ENCODE data around the gene POLR2H.

The POLR2H gene

DNA sequence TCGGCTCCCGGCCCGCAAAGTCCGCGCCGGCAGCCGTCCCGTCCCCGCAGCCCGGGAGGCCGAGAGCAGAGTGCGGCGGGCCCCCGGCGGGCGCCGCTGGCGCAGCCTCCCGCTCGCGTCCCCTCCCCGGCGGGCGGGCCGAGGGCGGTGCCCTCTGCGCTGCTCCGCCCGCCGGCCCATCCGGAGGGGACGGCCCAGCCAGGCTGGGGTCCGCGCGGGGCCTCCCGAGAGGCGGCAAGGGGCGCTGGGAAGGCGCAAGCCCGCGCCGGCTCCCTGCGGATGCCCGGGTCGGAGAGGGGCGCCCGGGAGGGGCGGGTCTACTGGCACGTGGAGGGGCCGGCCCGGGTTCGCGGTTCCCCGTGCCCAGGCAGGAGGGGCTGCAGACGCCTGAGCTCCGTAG lies at the start of gene POLR2H, which contains the start of gene CLCN2:
Gene POLR2H (plus strand): TSS at position 179 of the 400 bp plus-strand sequence. CDS start 1,783 bp downstream, outside the sequence.
Gene CLCN2 (minus strand): TSS at position 74 of the 400 bp plus-strand sequence. CDS start 126 bp downstream, outside the sequence.
- Mint-ChIP-seq H3K4me3 (peak within 1 kb of the TSS; percentile 91), H3K4me1 (peaks cover 28% of the 10 kb centered on the region), H3K36me3 (peaks cover 44% of the 10 kb centered on the region), H3K9me3 (no peaks in the 10 kb centered on the region), H3K27ac (peak within 1 kb of the TSS; percentile 93)
- ATAC-seq (peak; percentile 58), DNase-seq (ENCODE audit: low spot score in 2 of 2) (peak in 1 of 2 donors; percentile 51)

DNA sequence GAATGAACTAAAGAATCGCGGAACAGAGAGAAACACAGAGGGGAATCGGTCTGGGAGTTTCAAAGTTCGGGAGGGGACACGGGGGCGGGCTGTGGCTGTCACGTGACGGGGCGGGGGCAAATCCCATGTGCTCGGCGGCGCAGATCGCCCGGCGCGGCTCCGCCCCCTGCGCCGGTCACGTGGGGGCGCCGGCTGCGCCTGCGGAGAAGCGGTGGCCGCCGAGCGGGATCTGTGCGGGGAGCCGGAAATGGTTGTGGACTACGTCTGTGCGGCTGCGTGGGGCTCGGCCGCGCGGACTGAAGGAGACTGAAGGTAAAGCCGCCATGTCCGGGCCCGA lies 47.2 kb upstream of the POLR2H start, which contains the start of gene EIF4G1:
Gene EIF4G1 (plus strand): TSS at position 244 of the 337 bp plus-strand sequence. CDS start 1,191 bp downstream, outside the sequence.
- Mint-ChIP-seq H3K9me3 (no peaks in the 10 kb centered on the region), H3K4me3 (peak within 1 kb of the TSS; percentile 67), H3K36me3 (peaks cover 53% of the 10 kb centered on the region), H3K27ac (peak within 1 kb of the TSS; percentile 89), H3K4me1 (peaks cover 32% of the 10 kb centered on the region)
- ATAC-seq (peak; percentile 89), DNase-seq (ENCODE audit: low spot score in 2 of 2) (peak; percentile 88 to 94)

DNA sequence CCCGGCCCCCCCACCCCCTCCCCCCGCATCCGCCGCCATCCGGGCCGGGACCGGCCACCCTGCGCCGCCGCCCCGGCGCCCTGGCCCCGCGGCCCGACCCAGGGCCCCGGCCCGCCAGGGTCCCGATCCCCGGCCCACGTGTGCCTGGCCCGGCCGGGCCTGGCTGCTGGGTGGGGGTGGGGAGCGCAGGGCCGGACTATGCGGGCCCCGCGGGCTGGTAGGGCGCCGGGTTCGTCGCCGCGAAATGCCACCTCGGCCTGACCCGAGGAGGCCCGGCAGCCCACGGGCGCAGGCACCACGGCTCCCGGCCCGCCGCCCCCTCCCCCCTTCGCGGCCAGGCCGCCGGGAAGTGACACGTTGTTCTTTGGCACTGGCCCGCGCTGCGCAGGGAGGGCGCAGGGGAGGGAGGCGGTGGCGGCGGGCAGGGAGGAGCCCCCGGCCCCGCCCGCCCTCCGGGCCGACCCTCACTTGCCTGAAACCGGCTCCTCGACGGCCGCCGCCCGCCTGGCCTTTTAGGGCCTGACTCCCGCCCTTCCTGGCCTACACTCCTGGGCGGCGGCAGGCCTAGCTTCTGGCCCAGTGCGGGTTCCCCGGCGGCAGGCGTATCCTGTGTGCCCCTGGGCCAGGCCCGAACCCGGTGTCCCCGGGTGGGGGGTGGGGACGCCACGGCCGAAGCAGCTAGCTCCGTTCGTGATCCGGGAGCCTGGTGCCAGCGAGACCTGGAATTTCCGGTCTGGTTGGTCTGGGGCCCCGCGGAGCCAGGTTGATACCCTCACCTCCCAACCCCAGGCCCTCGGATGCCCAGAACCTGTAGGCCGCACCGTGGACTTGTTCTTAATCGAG lies 46.6 kb upstream of the POLR2H start:
- Mint-ChIP-seq H3K9me3 (no peaks in the 10 kb centered on the region), H3K27ac (peak overlapping the region; percentile 89), H3K36me3 (peaks cover 55% of the 10 kb centered on the region), H3K4me3 (peak overlapping the region; percentile 67), H3K4me1 (peaks cover 38% of the 10 kb centered on the region)
- ATAC-seq (peak; percentile 67), DNase-seq (ENCODE audit: low spot score in 2 of 2) (peak; percentile 43 to 77)

DNA sequence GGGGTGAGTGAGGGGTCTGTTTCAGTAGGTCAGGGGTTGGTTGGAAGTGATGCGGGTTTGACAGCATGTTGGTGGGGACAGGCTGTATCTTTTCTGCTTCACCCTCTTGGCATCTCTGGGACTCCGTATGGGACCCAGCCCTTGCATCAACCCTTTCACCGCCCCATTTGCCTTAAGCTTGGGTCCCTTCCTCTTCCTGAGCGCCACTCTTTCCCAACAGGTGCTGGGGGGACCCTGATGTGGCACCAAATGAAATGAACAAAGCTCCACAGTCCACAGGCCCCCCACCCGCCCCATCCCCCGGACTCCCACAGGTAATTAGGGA lies 46.0 kb upstream of the POLR2H start:
- Mint-ChIP-seq H3K36me3 (peaks cover 61% of the 10 kb centered on the region), H3K27ac (peak overlapping the region; percentile 77), H3K4me1 (peaks cover 38% of the 10 kb centered on the region), H3K9me3 (no peaks in the 10 kb centered on the region), H3K4me3 (peak overlapping the region; percentile 67)
- DNase-seq (ENCODE audit: low spot score in 2 of 2) (no peak), ATAC-seq (peak; percentile 1)

DNA sequence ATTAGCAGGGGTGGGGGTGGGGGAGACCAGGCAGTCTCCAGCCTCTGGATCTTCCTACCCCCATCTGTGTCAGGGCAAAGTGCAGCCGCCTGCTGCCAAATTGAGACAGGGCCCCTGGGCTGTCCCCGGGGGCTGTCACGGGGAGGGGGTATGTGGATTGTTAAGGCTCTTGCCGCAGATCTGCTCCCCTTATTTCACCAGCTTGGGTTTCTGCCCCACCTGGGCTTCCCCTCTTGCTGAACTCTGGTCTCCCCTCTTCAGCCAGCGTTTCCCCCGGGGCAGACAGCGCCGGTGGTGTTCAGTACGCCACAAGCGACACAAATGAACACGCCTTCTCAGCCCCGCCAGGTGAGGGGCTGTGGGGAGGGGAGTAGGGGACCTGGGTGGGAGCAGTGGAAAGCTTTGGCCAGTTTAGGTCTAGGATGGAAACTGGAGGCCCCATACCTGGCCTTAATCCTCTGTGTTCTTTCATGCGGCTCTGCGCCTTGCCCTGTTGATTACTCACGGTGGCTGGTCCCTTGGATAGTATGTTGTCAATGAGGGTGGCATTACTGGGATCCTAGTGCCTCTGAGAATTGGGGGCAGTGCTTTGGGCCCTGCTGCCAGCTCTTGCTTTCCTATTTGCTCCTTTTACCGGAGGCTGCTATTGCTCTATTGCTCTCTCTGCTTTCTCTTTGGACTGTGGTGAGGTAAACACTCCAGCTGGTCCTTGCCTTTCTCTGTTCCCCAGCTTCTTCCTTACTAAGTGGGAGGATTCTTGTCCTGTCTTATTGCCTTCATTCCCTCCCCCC lies 45.4 kb upstream of the POLR2H start:
- no peaks in the 10 kb centered on the region for H3K9me3 Mint-ChIP-seq
- peaks cover 43% of the 10 kb centered on the region for H3K4me1 Mint-ChIP-seq
- no peak for ATAC-seq
- peak in 1 of 2 donors; percentile 56 for DNase-seq (ENCODE audit: low spot score in 2 of 2)
- H3K36me3 Mint-ChIP-seq = peaks cover 66% of the 10 kb centered on the region
- peak overlapping the region; percentile 77 for H3K27ac Mint-ChIP-seq
- H3K4me3 Mint-ChIP-seq = peak overlapping the region; percentile 67

DNA sequence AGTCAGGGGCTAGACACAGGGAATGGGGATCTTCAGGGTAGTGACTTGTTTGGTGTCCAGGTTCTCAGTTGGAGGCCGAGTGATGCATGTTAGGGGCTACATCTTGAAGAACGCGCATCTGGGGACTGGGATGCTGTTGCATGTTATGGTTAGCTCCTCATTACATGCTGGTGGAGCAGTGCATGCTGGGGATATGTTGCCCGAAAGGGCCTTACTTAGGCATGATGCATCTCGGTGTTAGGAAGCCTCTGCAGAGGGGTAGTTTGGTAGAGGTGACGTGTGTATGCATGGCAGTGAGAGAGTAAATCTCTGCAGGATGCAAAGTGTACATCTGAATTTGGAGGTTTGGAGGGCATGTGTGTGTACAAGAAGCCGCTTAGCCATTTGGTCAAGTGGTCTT lies 44.7 kb upstream of the POLR2H start:
- Mint-ChIP-seq H3K9me3 (no peaks in the 10 kb centered on the region), H3K36me3 (peaks cover 73% of the 10 kb centered on the region), H3K27ac (peak overlapping the region; percentile 77), H3K4me3 (peak overlapping the region; percentile 67), H3K4me1 (peaks cover 50% of the 10 kb centered on the region)
- DNase-seq (ENCODE audit: low spot score in 2 of 2) = no peak
- no peak for ATAC-seq

DNA sequence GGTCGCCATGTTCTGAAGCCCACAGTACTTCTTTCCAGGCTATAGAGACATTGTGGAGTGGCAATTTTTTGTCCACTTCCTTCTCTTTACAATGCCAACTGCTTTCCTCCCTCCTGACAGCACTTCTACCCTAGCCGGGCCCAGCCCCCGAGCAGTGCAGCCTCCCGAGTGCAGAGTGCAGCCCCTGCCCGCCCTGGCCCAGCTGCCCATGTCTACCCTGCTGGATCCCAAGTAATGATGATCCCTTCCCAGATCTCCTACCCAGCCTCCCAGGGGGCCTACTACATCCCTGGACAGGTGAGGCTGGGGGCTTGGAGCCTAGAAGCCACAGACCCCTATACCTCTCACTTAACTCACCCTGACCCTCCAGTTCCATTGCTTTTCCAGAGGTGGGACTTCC lies 44.3 kb upstream of the POLR2H start:
- H3K4me1 Mint-ChIP-seq = peaks cover 52% of the 10 kb centered on the region
- DNase-seq (ENCODE audit: low spot score in 2 of 2) (no peak), ATAC-seq (no peak)
- H3K4me3 Mint-ChIP-seq = peak overlapping the region; percentile 67
- peak overlapping the region; percentile 77 for H3K27ac Mint-ChIP-seq
- peaks cover 77% of the 10 kb centered on the region for H3K36me3 Mint-ChIP-seq
- no peaks in the 10 kb centered on the region for H3K9me3 Mint-ChIP-seq

DNA sequence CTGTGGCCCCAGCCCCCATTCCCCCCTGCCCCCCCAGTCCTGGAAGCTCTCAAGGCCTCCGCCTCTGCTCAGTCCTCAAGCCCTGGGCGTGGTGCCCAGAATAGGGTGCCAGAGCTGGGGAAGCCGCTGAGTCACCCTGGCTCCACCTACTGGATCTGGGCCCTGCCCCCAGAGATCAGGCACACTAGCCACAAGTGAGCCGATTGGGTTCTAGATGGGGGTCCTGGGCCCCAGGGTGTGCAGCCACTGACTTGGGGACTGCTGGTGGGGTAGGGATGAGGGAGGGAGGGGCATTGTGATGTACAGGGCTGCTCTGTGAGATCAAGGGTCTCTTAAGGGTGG lies 41.4 kb upstream of the POLR2H start:
- Mint-ChIP-seq H3K9me3 (no peaks in the 10 kb centered on the region), H3K27ac (peak overlapping the region; percentile 90), H3K36me3 (peaks cover 100% of the 10 kb centered on the region), H3K4me3 (no peak overlapping the region), H3K4me1 (peaks cover 57% of the 10 kb centered on the region)
- ATAC-seq (peak; percentile 59), DNase-seq (ENCODE audit: low spot score in 2 of 2) (no peak)

DNA sequence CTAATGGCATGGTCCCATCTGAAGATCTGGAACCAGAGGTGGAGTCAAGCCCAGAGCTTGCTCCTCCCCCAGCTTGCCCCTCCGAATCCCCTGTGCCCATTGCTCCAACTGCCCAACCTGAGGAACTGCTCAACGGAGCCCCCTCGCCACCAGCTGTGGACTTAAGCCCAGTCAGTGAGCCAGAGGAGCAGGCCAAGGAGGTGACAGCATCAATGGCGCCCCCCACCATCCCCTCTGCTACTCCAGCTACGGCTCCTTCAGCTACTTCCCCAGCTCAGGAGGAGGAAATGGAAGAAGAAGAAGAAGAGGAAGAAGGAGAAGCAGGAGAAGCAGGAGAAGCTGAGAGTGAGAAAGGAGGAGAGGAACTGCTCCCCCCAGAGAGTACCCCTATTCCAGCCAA lies 39.8 kb upstream of the POLR2H start:
- H3K4me3 Mint-ChIP-seq = no peak overlapping the region
- no peaks in the 10 kb centered on the region for H3K9me3 Mint-ChIP-seq
- ATAC-seq = no peak
- peaks cover 100% of the 10 kb centered on the region for H3K36me3 Mint-ChIP-seq
- H3K4me1 Mint-ChIP-seq = peaks cover 62% of the 10 kb centered on the region
- peak overlapping the region; percentile 90 for H3K27ac Mint-ChIP-seq
- no peak for DNase-seq (ENCODE audit: low spot score in 2 of 2)

DNA sequence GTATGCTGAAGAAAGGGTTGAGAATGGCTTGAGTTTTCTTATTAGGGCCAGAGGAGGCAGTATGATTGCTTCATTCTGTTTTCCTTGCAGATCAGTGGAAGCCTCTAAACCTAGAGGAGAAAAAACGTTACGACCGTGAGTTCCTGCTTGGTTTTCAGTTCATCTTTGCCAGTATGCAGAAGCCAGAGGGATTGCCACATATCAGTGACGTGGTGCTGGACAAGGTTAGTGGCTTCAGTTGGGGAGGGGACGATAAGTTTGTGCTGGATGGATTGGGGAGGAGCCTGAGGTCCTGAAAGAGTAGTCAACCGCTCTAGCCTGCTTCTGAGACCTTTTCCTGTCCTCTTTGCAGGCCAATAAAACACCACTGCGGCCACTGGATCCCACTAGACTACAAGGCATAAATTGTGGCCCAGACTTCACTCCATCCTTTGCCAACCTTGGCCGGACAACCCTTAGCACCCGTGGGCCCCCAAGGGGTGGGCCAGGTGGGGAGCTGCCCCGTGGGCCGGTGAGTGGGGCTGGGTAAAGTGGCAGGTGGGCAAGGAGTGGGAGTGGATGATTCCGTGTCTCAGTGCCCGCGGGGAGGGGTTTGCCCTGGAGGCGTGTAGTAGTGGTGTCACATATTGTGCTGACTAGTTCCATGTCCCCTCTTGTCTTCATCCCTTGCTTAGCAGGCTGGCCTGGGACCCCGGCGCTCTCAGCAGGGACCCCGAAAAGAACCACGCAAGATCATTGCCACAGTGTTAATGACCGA lies 38.6 kb upstream of the POLR2H start:
- ATAC-seq (no peak), DNase-seq (ENCODE audit: low spot score in 2 of 2) (no peak)
- Mint-ChIP-seq H3K36me3 (peaks cover 100% of the 10 kb centered on the region), H3K27ac (peak overlapping the region; percentile 90), H3K4me3 (no peak overlapping the region), H3K9me3 (no peaks in the 10 kb centered on the region), H3K4me1 (peaks cover 61% of the 10 kb centered on the region)

DNA sequence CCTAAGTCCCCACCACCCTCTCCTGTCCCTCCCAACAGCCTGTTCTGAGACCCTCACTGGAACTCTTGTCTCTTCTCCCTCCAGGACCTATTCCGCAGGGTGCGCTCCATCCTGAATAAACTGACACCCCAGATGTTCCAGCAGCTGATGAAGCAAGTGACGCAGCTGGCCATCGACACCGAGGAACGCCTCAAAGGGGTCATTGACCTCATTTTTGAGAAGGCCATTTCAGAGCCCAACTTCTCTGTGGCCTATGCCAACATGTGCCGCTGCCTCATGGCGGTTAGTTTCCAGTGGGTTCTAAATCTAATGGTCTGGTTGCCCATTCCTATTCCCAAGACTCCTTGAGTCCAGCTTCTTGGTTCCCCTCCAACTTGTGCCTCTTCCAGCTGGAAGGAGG lies 37.8 kb upstream of the POLR2H start:
- peaks cover 100% of the 10 kb centered on the region for H3K36me3 Mint-ChIP-seq
- ATAC-seq (no peak), DNase-seq (ENCODE audit: low spot score in 2 of 2) (no peak)
- H3K4me1 Mint-ChIP-seq = peaks cover 61% of the 10 kb centered on the region
- no peaks in the 10 kb centered on the region for H3K9me3 Mint-ChIP-seq
- H3K27ac Mint-ChIP-seq = peak overlapping the region; percentile 54
- no peak overlapping the region for H3K4me3 Mint-ChIP-seq

DNA sequence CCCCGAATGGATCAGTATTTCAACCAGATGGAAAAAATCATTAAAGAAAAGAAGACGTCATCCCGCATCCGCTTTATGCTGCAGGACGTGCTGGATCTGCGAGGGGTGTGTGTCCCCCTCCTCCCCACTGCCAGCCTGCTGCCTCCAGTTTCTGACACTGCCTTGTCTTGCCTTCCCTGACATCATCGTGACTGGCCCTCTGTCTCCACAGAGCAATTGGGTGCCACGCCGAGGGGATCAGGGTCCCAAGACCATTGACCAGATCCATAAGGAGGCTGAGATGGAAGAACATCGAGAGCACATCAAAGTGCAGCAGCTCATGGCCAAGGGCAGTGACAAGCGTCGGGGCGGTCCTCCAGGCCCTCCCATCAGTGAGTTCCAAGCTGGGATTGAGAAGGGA lies 36.2 kb upstream of the POLR2H start:
- H3K27ac Mint-ChIP-seq = peak overlapping the region; percentile 89
- H3K4me3 Mint-ChIP-seq = no peak overlapping the region
- H3K9me3 Mint-ChIP-seq = no peaks in the 10 kb centered on the region
- DNase-seq (ENCODE audit: low spot score in 2 of 2) = no peak
- H3K4me1 Mint-ChIP-seq = peaks cover 59% of the 10 kb centered on the region
- no peak for ATAC-seq
- peaks cover 100% of the 10 kb centered on the region for H3K36me3 Mint-ChIP-seq

DNA sequence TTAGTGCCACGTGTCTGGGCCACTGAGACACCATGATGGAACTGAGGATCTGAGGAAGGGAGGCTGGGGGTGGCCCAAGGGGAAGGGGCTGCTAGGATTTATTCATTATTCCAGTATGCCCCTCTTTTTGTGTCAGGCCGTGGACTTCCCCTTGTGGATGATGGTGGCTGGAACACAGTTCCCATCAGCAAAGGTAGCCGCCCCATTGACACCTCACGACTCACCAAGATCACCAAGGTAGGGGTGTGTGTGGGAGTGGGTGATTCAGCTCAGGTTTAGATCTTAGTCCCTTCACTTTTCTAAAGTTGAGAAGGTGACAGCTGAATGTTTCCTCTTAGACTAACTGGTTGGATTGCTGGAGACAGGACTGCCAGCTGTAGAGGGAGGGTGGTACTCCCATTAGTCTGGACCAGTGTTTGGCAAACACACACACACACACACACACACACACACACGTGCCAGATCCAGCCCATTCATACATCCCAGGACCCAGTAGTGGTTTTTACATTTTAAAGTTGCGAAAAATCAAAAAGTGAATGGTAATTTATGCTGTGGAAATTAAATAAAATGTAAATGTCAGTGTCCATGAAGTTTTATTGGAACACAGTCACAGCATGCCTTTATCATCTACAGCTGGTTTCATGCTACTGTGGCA lies 35.7 kb upstream of the POLR2H start:
- Mint-ChIP-seq H3K4me3 (no peak overlapping the region), H3K9me3 (no peaks in the 10 kb centered on the region), H3K4me1 (peaks cover 57% of the 10 kb centered on the region), H3K36me3 (peaks cover 100% of the 10 kb centered on the region), H3K27ac (peak overlapping the region; percentile 89)
- no peak for DNase-seq (ENCODE audit: low spot score in 2 of 2)
- ATAC-seq = peak; percentile 88

DNA sequence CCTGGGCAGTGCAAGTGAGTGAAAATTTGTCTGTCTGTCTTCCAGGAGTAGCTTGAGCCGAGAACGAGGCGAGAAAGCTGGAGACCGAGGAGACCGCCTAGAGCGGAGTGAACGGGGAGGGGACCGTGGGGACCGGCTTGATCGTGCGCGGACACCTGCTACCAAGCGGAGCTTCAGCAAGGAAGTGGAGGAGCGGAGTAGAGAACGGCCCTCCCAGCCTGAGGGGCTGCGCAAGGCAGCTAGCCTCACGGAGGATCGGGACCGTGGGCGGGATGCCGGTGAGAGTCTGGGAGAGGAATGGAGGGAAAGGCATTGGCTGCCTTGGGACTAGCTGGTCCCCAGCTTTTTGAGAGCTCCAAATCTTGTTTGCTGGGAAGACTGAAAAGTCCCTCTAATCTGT lies 34.3 kb upstream of the POLR2H start:
- H3K27ac Mint-ChIP-seq = peak overlapping the region; percentile 89
- ATAC-seq = no peak
- H3K9me3 Mint-ChIP-seq = no peaks in the 10 kb centered on the region
- H3K4me1 Mint-ChIP-seq = peaks cover 52% of the 10 kb centered on the region
- H3K36me3 Mint-ChIP-seq = peaks cover 100% of the 10 kb centered on the region
- H3K4me3 Mint-ChIP-seq = no peak overlapping the region
- DNase-seq (ENCODE audit: low spot score in 2 of 2) = no peak

DNA sequence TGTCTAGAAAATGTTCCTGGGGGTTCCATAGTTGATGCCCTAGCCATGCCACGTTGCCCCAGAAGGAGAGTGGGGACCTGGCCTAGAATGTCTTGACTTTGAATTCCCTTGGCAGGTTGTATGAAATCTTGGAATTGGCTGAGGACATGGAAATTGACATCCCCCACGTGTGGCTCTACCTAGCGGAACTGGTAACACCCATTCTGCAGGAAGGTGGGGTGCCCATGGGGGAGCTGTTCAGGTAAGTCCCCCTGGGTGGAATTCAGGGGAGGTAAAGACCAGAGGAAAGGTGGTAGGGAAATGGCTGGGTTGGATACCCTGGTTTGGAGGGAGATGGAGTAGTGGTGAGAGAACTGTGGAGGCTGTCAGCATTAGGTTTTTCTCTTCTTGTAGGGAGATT lies 33.0 kb upstream of the POLR2H start:
- peak overlapping the region; percentile 89 for H3K27ac Mint-ChIP-seq

More for the DNA sequence above, 33.0 kb upstream of the POLR2H start:
- peaks cover 65% of the 10 kb centered on the region for H3K4me1 Mint-ChIP-seq
- ATAC-seq (no peak), DNase-seq (ENCODE audit: low spot score in 2 of 2) (no peak)
- no peaks in the 10 kb centered on the region for H3K9me3 Mint-ChIP-seq
- no peak overlapping the region for H3K4me3 Mint-ChIP-seq
- peaks cover 99% of the 10 kb centered on the region for H3K36me3 Mint-ChIP-seq
